Kasumi-1 (cell line): ENCODE results near the gene C19orf85.
"Not testable (repeated sequence)": the region's sequence is repeated elsewhere in the genome, so short reads cannot be mapped to it uniquely, and the experiment has no call there.

Experiments used
- DNase-seq, 2 experiments: peaks; one replicate each; lab custom pipeline; 2025; lab: John Stamatoyannopoulos, UW

C19orf85 gene

GRCh38 chr19:55457683-55458457 is 6.7 kb downstream of the C19orf85 start:
- no peak for DNase-seq

- no peak for DNase-seq
Measured at GRCh38 chr19:55456347-55456746, 8.2 kb downstream of the C19orf85 start.

DNA sequence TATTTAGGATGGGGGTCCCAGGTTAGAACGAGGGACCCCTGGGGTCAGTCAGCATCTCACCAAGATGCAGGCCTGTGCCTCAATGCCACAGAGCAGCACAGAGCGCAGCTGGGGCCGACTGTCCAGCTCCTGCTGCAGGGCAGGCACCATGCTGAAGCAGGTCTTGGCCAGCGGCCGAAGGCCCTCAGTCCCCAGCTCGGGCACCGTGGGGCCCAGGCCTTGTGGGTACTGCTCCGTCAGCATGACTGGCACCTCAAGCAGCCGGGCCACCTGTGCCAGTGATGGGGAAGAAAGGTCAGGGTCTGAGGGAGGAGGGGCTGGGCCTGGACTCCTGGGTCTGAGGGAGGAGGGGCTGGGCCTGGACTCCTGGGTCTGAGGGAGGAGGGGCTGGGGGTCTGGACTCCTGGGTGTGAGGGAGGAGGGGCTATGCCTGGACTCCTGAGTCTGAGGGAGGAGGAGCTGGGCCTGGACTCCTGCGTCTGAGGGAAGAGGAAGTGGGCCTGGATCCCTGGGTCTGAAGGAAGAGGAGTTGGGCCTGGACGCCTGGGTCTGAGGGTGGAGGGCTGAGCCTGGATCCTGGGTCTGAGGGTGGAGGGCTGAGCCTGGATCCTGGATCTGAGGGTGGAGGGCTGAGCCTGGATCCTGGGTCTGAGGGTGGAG is 8.8 kb downstream of the C19orf85 start:
- no peak for DNase-seq

DNA sequence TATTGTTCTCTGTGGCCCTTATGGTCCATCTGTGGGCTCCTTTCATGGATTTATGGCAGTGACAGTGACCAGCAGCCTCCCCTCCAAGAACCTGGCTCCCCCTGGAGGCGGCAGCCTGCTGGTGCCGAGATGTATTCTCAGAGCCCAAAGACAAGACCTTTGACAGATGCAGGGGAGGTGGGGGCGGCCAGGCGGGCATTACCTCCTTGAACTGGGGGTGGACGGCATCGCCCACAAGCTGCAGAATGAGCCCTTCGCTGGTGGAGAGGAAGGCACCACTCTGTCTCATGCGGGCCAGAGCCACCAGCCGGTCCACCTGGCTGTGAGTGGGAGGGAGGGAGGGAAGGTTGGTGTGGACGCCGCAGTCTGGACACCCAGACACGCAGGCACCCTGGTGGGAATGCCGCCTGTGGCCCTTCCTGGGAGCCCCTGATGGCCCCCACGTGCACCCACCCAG is 9.7 kb downstream of the C19orf85 start:
- peak; percentile 50 for DNase-seq

DNA sequence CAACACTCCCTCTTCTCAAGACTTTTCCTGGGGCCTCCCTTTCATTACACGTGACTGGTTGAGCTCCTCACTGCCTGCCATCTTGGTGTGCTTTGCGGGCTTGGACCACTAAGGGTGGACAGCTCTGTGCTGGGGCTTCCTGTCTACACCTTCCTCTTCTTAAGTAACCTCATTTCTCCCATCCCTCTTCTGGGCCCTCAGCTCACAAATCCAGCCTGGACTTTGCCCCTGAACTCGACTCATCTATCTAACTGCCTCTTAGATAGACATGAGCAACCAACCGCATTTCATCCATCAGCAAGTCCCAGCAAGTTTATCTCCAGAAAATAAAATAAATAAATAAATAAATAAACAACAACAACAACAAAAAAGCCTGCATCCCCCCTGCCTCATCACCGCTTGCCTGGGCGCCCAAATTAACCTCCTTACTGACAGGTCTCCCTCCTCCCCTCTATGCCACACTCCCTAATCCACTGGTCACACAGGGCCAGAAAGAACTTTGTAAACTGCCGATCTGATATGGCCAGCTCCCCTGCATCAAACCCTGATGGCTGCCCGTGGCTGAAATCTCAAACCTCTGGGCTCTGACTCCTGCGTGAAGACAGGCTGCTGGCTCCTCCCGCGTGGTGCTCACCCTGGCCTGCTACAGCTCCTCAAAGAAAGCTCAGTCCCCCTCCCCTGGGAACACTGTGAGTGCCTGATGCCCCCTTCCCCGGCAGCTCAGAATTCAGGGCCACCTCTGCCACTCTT is 10.9 kb downstream of the C19orf85 start:
- no peak for DNase-seq

- peak; percentile 47 to 49 for DNase-seq
Measured at GRCh38 chr19:55452749-55453346, 11.7 kb downstream of the C19orf85 start.

DNA sequence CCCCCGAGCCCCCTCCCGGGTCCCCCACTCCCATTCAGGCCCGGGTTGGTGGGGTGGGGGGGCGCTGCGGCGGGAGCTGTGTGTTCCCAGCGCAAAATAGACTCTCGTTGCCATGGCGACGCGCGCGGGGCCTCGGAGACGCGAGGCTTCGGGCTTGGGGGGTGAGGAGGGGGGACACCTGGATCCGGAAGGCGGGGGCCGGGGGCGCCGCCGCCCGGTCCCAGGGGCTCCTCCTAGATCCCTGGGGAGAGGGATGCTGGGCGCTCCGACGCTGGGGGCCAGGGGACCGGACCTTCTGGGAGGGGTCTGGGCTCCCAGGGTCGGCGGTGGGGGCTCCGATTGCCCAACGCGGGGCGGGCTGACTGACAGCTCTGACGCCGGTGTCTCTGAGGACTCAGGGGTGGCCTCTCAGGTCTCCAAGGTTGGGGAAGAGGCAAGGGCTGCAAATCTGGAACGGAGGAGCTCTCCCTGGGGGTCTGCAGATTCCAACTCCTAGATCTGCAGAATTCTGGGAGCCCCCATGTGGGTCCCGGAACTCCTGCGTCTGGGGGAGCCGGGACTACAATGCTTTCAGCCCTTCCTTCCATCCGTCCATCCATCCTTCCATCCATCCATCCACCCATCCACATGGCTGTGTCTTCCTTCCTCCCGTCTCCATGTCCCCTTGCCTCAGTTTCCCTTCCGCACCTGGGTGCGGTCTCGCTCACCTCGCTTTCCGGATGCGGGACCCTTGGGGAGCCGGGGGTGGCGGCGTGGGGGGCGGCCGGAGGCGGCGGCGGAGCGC is 12.4 kb downstream of the C19orf85 start:
- no peak for DNase-seq

DNA sequence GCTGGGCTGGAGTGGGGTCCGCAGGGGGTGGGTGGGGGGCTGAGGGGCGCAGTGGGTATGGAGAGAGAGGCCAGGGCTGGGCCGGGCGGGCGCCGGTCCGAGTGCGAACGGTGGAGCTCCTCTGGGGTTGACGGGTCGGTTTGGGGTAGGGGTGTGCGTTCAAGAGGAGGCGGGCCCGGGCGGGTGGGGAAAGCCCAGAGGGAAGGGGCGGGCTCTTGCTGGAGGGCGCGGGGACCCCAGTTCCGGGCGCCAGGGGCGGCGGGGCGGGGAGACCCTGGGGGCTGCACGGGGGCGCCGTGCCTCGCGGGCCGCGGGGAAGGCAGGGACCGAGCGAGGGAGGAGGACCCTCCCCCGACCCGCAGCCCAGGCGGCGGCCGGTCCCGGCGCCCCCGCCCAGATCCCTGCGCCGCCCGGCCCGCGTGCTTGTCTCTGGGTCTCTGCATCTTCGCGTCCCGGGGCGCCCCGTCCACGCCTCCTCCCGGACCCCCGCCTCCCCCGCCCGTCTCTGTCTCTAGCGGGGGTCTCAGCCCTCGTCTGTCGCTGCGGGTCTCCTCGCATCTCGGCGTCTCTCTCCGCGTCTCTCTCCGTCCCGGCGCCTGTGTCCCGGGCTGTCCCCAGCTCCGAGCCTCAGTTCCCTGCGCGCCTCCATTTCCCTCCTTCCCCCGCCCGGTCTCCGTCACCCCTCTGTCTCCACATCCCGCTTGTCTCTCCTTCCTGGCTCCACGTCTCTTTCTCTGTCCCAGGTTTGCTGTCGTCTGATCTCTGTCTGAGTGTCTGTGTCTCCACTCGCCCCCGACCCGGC is 13.2 kb downstream of the C19orf85 start:
- no peak for DNase-seq

- no peak for DNase-seq
Measured at GRCh38 chr19:55449469-55449868, 15.1 kb downstream of the C19orf85 start.

GRCh38 chr19:55448175-55448490 is 16.4 kb downstream of the C19orf85 start:
- not testable (repeated sequence) for DNase-seq

DNA sequence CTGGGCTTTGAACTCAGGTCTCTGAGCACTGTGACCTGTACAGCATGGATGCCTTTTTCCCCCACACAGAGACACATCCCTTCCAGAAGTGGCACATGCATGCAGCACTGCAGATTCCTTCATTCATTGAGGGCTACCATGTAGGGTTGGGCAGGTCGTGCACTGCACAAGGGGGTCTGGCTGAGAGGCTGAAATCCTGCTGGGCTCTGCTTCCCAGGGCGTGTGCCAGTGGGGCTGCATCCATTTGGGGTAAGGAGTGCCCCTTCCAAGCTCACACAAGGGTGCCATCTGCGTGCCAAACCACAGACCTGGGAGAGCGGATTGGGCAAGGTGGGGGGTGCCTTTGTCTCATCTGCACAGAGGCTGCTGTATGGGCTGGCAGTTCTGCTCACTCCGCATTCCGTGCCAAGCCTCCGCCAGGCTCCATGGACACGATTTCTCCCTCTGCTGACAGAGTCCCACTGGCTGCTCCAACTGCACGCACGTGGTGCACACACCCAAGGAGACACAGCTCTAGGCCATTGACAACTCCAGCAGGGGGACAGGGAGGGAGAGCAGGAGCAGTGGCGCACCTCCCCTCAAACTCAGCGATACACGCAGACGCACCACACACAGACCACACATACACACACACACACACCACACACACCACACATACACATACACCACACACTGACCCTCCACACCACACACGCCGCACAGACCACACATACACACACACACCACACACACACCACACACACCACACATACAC is 17.0 kb downstream of the C19orf85 start:
- DNase-seq: peak in 1 of 2 experiments; percentile 19

GRCh38 chr19:55446060-55446459 is 18.5 kb downstream of the C19orf85 start:
- no peak for DNase-seq

GRCh38 chr19:55444646-55445045 is 19.9 kb downstream of the C19orf85 start:
- DNase-seq: no peak

DNA sequence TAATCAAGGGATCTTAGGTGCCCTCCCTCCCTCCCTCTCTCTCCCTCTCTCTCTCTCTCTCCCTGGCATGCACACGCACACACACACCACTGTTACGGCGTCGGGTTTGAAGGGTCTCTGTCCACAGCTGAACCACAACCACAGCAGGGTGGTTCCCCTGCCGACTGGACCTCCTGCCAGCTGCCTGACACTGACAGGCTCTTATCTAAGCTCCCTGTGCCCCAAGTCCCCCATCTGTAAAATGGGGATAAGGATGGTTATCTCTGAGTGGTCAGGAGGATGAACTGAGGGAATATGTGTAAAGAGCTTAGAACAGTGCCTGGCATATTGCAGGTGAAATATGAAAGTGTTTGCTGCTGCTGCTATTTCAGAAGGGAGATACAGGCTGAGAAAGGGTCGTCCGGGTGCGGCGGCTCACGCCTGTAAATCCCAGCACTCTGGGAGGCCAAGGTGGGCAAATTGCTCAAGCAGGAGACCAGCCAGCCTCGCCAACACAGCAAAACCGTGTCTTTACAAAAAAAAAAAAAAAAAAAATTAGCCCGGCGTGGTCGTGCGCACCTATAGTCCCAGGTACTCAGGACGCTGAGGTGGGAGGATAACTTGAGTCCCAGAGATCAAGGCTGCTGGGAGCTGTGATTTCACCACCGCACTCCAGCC is 20.6 kb downstream of the C19orf85 start:
- no peak for DNase-seq

- DNase-seq: peak; percentile 12 to 41
Measured at GRCh38 chr19:55443045-55443823, 21.3 kb downstream of the C19orf85 start, which contains the start of gene SHISA7. Gene SHISA7 (minus strand): TSS chr19:55443300. CDS start chr19:55442863, 437 bp downstream.

DNA sequence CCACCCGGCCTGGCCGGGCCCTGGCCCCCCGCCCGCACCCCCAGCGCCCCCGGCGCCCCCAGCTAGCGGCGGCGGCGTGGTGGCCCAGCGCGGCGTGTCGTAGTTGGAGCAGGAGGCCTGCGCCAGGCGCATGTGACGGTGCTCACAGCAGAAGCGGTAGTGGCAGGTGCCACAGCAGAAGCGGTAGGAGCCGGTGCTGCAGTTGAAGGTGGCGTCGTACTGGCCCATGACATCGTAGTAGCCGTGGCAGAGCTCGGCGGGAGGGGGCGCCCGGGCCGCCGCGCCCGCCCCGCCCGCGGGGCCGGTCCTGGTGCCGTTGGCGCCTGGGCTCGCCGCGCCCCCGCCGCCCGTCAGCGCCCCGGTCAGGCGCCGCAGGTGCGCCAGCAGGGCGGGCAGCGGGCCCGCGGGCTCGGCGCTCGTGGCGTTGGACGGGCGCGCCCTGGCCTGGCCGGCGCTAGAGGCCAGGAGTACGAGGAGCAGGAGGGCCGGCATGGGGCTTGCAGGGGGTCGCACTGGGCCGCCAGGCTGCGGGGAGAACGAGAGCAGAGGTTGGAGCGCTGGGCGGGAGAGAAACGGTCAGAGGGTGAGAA is 22.1 kb downstream of the C19orf85 start:
- DNase-seq: no peak

DNA sequence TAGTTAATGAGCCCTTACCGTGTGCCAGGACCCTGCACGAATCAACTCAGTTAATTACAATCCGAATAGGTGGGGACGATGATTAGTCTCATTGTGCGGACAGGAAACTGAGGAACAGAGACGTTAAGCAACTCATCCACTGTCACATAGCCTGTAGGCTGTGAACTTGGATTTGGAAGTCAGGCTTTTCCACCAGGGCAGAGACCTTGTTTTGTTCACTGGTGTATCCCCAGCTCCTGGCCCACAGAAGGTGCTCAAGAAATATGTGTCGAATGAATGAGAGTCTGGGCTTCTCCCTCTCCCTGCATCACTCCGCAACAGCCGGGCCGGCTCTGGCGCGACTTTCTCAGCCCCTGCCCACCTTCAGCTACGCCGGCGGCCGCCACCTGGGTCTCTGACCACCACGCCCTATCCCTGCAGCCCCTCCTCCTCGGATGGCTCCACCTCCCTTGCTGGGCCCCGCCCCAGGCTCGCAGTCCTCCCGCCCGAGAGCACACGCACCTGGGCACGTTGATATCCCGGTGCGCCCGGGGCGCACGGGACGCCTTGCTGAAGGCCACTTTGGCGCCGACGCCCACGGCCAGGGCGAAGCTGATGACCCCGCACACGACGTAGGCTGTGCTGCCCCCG is 22.7 kb downstream of the C19orf85 start:
- no peak for DNase-seq

DNA sequence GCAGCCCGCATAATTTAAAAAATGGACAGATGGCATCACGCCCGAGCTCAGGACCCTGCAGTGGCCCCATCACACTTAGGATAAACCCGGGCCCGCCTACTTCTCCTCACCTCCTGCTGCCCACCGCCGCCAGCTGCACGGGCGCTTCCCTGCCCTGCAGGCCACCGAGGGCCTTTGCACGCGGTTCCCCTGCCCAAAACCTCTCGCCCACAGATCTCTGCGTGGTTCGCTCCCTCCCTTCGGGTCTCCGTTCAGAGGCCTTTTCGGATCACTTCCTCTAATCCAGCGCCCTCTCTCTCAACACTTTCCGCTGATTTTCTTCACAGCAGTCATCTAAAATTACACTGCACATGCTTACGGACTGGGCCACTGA is 23.2 kb downstream of the C19orf85 start:
- peak; percentile 6 to 21 for DNase-seq
